Neutrophil (primary cell): Measurements from ENCODE around the gene FASLG.

Experiments
- H3K27ac ChIP-seq: fragments of 200-600 bp; sonication (generic); 2 replicates; pipeline ENCODE4 v1.5.1; 2016; ENCODE audit warnings: mild to moderate bottlenecking, moderate library complexity
- H3K27me3 ChIP-seq: fragments of 200-600 bp; sonication (generic); 2 replicates; pipeline ENCODE4 v1.6.0; 2016; ENCODE audit warnings: mild to moderate bottlenecking
- H3K36me3 ChIP-seq: fragments of 200-600 bp; sonication (generic); 2 replicates; pipeline ENCODE4 v1.5.1; 2017
- H3K4me1 ChIP-seq, 2 experiments: fragments of 200-600 bp in 1 of 2; sonication (generic) in 1 of 2; 1 replicate in 1 of 2; 2 replicates in 1 of 2; pipeline versions ENCODE4 v1.5.1 to v1.6.1; 2013 to 2016; ENCODE audit warnings: low read depth in 1 of 2, low read length in 1 of 2, mild to moderate bottlenecking in 1 of 2, moderate library complexity in 1 of 2; ENCODE audit not compliant: control insufficient read depth in 1 of 2, insufficient read depth in 1 of 2
- H3K4me3 ChIP-seq, 2 experiments: fragments of 200-600 bp in 1 of 2; sonication (generic) in 1 of 2; 1 replicate in 1 of 2; 2 replicates in 1 of 2; pipeline ENCODE4 v1.5.1; 2013 to 2016; ENCODE audit warnings: low read depth in 1 of 2, low read length in 1 of 2, mild to moderate bottlenecking in 1 of 2, moderate library complexity in 1 of 2
- H3K9me3 ChIP-seq: fragments of 200-600 bp; sonication (generic); 2 replicates; pipeline ENCODE4 v1.5.1; 2016
- CTCF ChIP-seq: fragments of 200-600 bp; sonication (generic); IDR thresholded peaks from 2 replicates; pipeline ENCODE4 v1.5.1; 2016; ENCODE audit warnings: antibody characterized with exemption

Gene FASLG

DNA sequence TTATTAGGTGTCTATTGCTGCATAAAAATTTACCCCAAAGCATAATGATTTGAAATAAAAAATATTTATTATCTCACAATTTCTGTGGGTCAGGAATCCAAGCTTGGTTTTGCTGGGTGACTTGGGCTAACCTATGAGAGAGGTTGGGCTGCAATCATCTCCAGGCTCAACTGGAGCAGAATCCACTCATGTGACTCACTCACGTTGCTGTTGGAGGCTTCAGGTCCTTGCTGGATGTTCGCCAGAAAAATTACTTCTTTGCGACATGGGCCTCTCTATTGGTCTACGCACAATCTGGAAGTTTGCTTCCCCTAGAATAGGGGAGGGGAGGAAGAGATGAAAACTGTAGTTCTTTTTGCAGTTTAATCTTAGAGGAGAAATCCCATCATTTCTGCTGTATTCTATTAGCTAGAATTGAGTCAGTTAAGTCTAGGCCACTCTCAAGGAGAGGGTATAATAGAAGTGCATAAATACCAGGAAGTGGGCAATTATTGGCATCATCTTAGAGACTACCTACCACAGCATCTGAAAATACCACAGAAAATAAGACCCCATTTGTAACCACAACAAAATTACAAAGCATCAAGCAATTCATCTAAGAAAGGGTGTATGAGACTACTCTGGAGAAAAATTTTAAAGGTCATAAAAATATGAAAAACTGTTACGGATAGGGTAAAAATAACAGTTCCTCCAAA is 5.7 kb upstream of the FASLG start:
- H3K27me3 ChIP-seq: no peaks in the 10 kb centered on the region
- no peaks in the 10 kb centered on the region for H3K9me3 ChIP-seq
- no peak for TF ChIP-seq CTCF

GRCh38 chr1:172654535-172654934 is 4.4 kb upstream of the FASLG start:
- Histone ChIP-seq H3K27ac (no peak overlapping the region), H3K9me3 (no peaks in the 10 kb centered on the region), H3K4me1 (no peaks in the 10 kb centered on the region), H3K4me3 (no peak overlapping the region), H3K27me3 (no peaks in the 10 kb centered on the region), H3K36me3 (no peaks in the 10 kb centered on the region)
- TF ChIP-seq CTCF: no peak

More for the DNA sequence above, 5.7 kb upstream of the FASLG start:
- H3K27ac ChIP-seq: no peak overlapping the region
- H3K4me1 ChIP-seq: no peaks in the 10 kb centered on the region
- H3K36me3 ChIP-seq: no peaks in the 10 kb centered on the region
- H3K4me3 ChIP-seq: no peak overlapping the region

GRCh38 chr1:172656576-172656975 is 2.3 kb upstream of the FASLG start:
- H3K4me3 ChIP-seq: no peak overlapping the region
- H3K27me3 ChIP-seq: no peaks in the 10 kb centered on the region
- H3K9me3 ChIP-seq: no peaks in the 10 kb centered on the region
- no peak for TF ChIP-seq CTCF
- H3K27ac ChIP-seq: no peak overlapping the region
- H3K36me3 ChIP-seq: no peaks in the 10 kb centered on the region
- no peaks in the 10 kb centered on the region for H3K4me1 ChIP-seq

DNA sequence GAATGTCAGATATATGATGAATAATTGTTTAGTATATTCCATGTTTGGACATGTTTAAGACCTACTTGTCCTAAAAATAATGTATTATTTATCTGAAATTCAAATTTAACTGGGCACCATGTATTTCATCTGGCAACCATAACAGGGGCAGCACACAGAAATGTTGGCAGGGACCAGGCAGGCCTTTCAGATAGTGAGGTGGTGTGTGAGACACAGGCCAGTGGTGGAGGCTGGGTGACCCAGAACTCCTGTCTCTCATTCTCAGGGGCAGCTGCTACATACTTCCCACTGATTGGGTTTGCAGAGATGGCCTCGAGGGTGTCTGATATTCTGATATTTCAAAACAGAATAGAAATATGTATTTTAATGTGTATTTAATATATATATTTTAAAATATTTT is 1.3 kb upstream of the FASLG start:
- no peaks in the 10 kb centered on the region for H3K9me3 ChIP-seq
- H3K36me3 ChIP-seq: no peaks in the 10 kb centered on the region
- no peak overlapping the region for H3K4me3 ChIP-seq
- H3K27me3 ChIP-seq: no peaks in the 10 kb centered on the region
- peaks cover 1 to 5% of the 10 kb centered on the region in 2 experiments for H3K4me1 ChIP-seq
- TF ChIP-seq CTCF: no peak
- no peak overlapping the region for H3K27ac ChIP-seq

DNA sequence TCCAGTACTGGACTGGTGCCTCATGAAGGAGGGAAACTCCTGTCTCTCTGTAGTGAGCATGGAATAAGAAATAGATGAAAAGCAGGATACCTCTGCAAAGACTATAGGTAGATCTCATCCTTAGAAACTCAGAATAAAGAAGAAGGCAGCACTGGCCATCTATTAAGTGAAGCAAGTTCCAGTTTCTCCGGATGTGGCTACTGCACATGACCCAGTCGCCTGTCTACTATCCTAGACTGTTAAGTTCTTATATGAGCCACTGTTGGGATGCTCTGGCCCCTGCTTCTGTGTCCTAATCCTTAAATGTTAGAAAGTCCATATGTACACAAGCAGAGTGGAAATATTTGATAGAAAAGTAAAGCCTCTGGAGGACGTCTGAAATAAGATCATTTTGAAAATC is 2.2 kb downstream of the FASLG start:
- no peaks in the 10 kb centered on the region for H3K27me3 ChIP-seq
- H3K27ac ChIP-seq: no peak overlapping the region
- no peak for TF ChIP-seq CTCF
- no peak overlapping the region for H3K4me3 ChIP-seq
- H3K9me3 ChIP-seq: no peaks in the 10 kb centered on the region
- peaks cover 4 to 10% of the 10 kb centered on the region in 2 experiments for H3K4me1 ChIP-seq
- no peaks in the 10 kb centered on the region for H3K36me3 ChIP-seq
